MM.1S (cell line): Measurements from ENCODE around the gene MAPK12.

Experiments used
- DNase-seq: peaks from one replicate; pipeline ENCODE4 v3.0.0-alpha.2; 2015
- H2AFZ ChIP-seq: fragments of 300-600 bp; sonication (generic); 2 replicates; pipeline ENCODE4 v1.6.0; 2016; ENCODE audit warnings: antibody characterized with exemption, low read length
- H3F3A ChIP-seq: fragments of 300-600 bp; sonication (generic); 2 replicates; pipeline ENCODE4 v1.6.1; 2016; ENCODE audit warnings: mild to moderate bottlenecking, antibody characterized with exemption, low read length, moderate library complexity, mixed read lengths; ENCODE audit not compliant: insufficient read depth
- H3K27ac ChIP-seq: fragments of 300-600 bp; sonication (generic); 2 replicates; pipeline ENCODE4 v1.5.1; 2016; ENCODE audit warnings: mild to moderate bottlenecking, low read length
- H3K27me3 ChIP-seq: fragments of 300-600 bp; sonication (generic); replicated peaks from 2 replicates; pipeline ENCODE4 v1.6.0; 2016; ENCODE audit warnings: low read length; ENCODE audit not compliant: insufficient read depth
- H3K36me3 ChIP-seq: fragments of 300-600 bp; sonication (generic); replicated peaks from 2 replicates; pipeline ENCODE4 v1.6.1; 2016; ENCODE audit warnings: mild to moderate bottlenecking, low read length, mixed read lengths; ENCODE audit not compliant: insufficient read depth
- H3K4me1 ChIP-seq: fragments of 300-600 bp; sonication (generic); 2 replicates; pipeline ENCODE4 v1.6.1; 2016; ENCODE audit warnings: low read length, mixed read lengths
- H3K4me2 ChIP-seq: fragments of 300-600 bp; sonication (generic); 2 replicates; pipeline ENCODE4 v1.6.0; 2016; ENCODE audit warnings: low read depth, low read length
- H3K4me3 ChIP-seq: fragments of 300-600 bp; sonication (generic); 2 replicates; pipeline ENCODE4 v1.5.1; 2016; ENCODE audit warnings: low read length, mixed read lengths
- H3K79me2 ChIP-seq: fragments of 300-600 bp; sonication (generic); 2 replicates; pipeline ENCODE4 v1.6.1; 2016; ENCODE audit warnings: mixed run types, low read length, mixed read lengths
- H3K9ac ChIP-seq: fragments of 300-600 bp; sonication (generic); 2 replicates; pipeline ENCODE4 v1.6.1; 2016; ENCODE audit warnings: low read length, mixed read lengths
- H3K9me2 ChIP-seq: fragments of 300-600 bp; sonication (generic); replicated peaks from 2 replicates; pipeline ENCODE4 v1.6.1; 2016; ENCODE audit warnings: mild to moderate bottlenecking, low read length, mixed read lengths; ENCODE audit not compliant: insufficient read depth
- H3K9me3 ChIP-seq: fragments of 300-600 bp; sonication (generic); replicated peaks from 2 replicates; pipeline ENCODE4 v1.6.1; 2016; ENCODE audit warnings: mild to moderate bottlenecking, low read length, mixed read lengths; ENCODE audit not compliant: insufficient read depth
- H4K20me1 ChIP-seq: fragments of 300-600 bp; sonication (generic); 2 replicates; pipeline ENCODE4 v1.6.1; 2016; ENCODE audit warnings: mild to moderate bottlenecking, low read length, moderate library complexity, mixed read lengths; ENCODE audit not compliant: insufficient read depth
- CTCF ChIP-seq: fragments of 300-600 bp; sonication (generic); IDR thresholded peaks from 2 replicates; pipeline ENCODE4 v1.5.1; 2016; ENCODE audit warnings: antibody characterized with exemption, low read length, mixed read lengths
- EZH2 ChIP-seq: fragments of 300-600 bp; sonication (generic); optimal IDR thresholded peaks from 2 replicates; pipeline ENCODE3; 2017; ENCODE audit warnings: low read depth, mild to moderate bottlenecking, antibody characterized with exemption, low read length, mixed read lengths
- EZH2phosphoT487 ChIP-seq: fragments of 300-600 bp; sonication (generic); IDR thresholded peaks from 2 replicates; pipeline ENCODE4 v1.6.1; 2018; ENCODE audit warnings: antibody characterized with exemption, low read length

The MAPK12 gene

GRCh38 chr22:50216055-50216683, 45.3 kb downstream of the MAPK12 start:
- DNase-seq = no peak
- H3K27ac ChIP-seq = no peak overlapping the region
- no peak overlapping the region for H3K9ac ChIP-seq
- no peaks in the 10 kb centered on the region for H4K20me1 ChIP-seq
- H3K9me3 ChIP-seq = no peaks in the 10 kb centered on the region
- H3K27me3 ChIP-seq = no peaks in the 10 kb centered on the region
- no peaks in the 10 kb centered on the region for H3K9me2 ChIP-seq
- H3F3A ChIP-seq = no peaks in the 10 kb centered on the region
- H3K79me2 ChIP-seq = peaks cover 20% of the 10 kb centered on the region
- no peak overlapping the region for H3K4me3 ChIP-seq
- H3K4me1 ChIP-seq = no peaks in the 10 kb centered on the region
- H3K36me3 ChIP-seq = no peaks in the 10 kb centered on the region; the same call in 1 of the 2 replicates
- H3K4me2 ChIP-seq = no peak overlapping the region
- H2AFZ ChIP-seq = no peak overlapping the region
- no peak for TF ChIP-seq EZH2
- no peak for TF ChIP-seq EZH2phosphoT487
- no peak for TF ChIP-seq CTCF

- H3K9me2 ChIP-seq = no peaks in the 10 kb centered on the region
- H3K9ac ChIP-seq = no peak overlapping the region
- no peak for DNase-seq
- no peaks in the 10 kb centered on the region for H3K9me3 ChIP-seq
- TF ChIP-seq CTCF (no peak), EZH2phosphoT487 (no peak), EZH2 (no peak)
- no peak overlapping the region for H2AFZ ChIP-seq
- no peaks in the 10 kb centered on the region for H3K4me1 ChIP-seq
- H3K4me2 ChIP-seq = no peak overlapping the region
- no peak overlapping the region for H3K27ac ChIP-seq
- no peaks in the 10 kb centered on the region; the same call in 1 of the 2 replicates for H3K36me3 ChIP-seq
- no peaks in the 10 kb centered on the region for H3F3A ChIP-seq
- no peaks in the 10 kb centered on the region for H4K20me1 ChIP-seq
- H3K4me3 ChIP-seq = no peak overlapping the region
- no peaks in the 10 kb centered on the region for H3K27me3 ChIP-seq
- H3K79me2 ChIP-seq = peaks cover 20% of the 10 kb centered on the region
Observed at GRCh38 chr22:50215297-50216054, 46.0 kb downstream of the MAPK12 start.

- Histone ChIP-seq H3K4me1 (no peaks in the 10 kb centered on the region), H3K9ac (no peak overlapping the region), H3K4me3 (no peak overlapping the region), H3K36me3 (no peaks in the 10 kb centered on the region; the same call in 1 of the 2 replicates), H4K20me1 (no peaks in the 10 kb centered on the region), H3K4me2 (no peak overlapping the region), H3K27me3 (no peaks in the 10 kb centered on the region), H2AFZ (no peak overlapping the region), H3F3A (no peaks in the 10 kb centered on the region), H3K9me2 (no peaks in the 10 kb centered on the region), H3K27ac (no peak overlapping the region), H3K79me2 (peaks cover 20% of the 10 kb centered on the region), H3K9me3 (no peaks in the 10 kb centered on the region)
- DNase-seq = no peak
- TF ChIP-seq EZH2phosphoT487 (no peak), EZH2 (no peak), CTCF (no peak)
Observed at GRCh38 chr22:50213263-50213662, 48.2 kb downstream of the MAPK12 start.
